ENCODE data around the gene VAV3.

DNA sequence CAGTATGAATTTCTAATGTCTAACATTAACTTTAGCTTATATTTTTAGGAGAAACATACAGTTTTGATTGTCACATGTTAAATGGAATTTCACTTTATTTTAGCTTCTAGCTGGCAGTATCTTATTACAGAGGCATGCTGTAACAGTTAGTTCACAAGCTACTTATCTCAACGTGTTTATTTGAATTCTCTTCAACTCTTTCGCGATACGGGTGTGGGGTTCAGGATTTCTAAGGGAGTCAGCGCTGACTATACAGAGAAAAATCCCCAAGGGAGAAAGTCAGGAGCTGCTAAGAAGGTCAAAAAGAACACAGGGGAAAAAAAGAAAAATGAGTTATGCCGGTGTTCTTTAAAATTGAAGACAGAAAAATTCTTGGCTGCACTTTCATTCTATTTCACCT, 296.2 kb downstream of the VAV3 start:
- TF ChIP-seq CTCF (conservative IDR thresholded peaks at IDR 0.05; ENCODE audit: low read length) = no peak
- no peak for TF ChIP-seq EZH2phosphoT487 (IDR thresholded peaks at IDR 0.05; ENCODE audit: borderline replicate concordance, low read depth, low read length)

Measured in OCI-LY7 (cell line).